GM18511 (cell line): ENCODE measurements around the gene UNC5C.

Experiments
- ATAC-seq: cut with Tn5 transposase; IDR thresholded peaks from one replicate; pipeline ENCODE4 v1.9.1; 2021; ENCODE audit warnings: mild to moderate bottlenecking, moderate library complexity; ENCODE audit not compliant: unreplicated experiment

UNC5C gene

GRCh38 chr4:95360256-95360903 is 188.4 kb downstream of the UNC5C start:
- no peak for ATAC-seq

GRCh38 chr4:95358421-95358820 is 190.4 kb downstream of the UNC5C start:
- no peak for ATAC-seq

- ATAC-seq = no peak
Observed at GRCh38 chr4:95355021-95355420, 193.8 kb downstream of the UNC5C start.

- no peak for ATAC-seq
Observed at GRCh38 chr4:95348418-95348817, 200.4 kb downstream of the UNC5C start.

GRCh38 chr4:95343235-95343634 is 205.5 kb downstream of the UNC5C start:
- no peak for ATAC-seq

- ATAC-seq = no peak
Observed at GRCh38 chr4:95340191-95340590, 208.6 kb downstream of the UNC5C start.

GRCh38 chr4:95325665-95326064 is 223.1 kb downstream of the UNC5C start:
- no peak for ATAC-seq

- no peak for ATAC-seq
Observed at GRCh38 chr4:95319169-95319568, 229.6 kb downstream of the UNC5C start.

GRCh38 chr4:95318483-95318882 is 230.3 kb downstream of the UNC5C start:
- no peak for ATAC-seq

GRCh38 chr4:95318044-95318443 is 230.7 kb downstream of the UNC5C start:
- no peak for ATAC-seq

GRCh38 chr4:95317085-95317793 is 231.5 kb downstream of the UNC5C start:
- ATAC-seq = no peak

- ATAC-seq = no peak
Observed at GRCh38 chr4:95314573-95314972, 234.2 kb downstream of the UNC5C start.

GRCh38 chr4:95304898-95305297 is 243.9 kb downstream of the UNC5C start:
- no peak for ATAC-seq

- ATAC-seq = no peak
Observed at GRCh38 chr4:95300304-95300703, 248.5 kb downstream of the UNC5C start.

- ATAC-seq = no peak
Observed at GRCh38 chr4:95296052-95296451, 252.7 kb downstream of the UNC5C start.

- no peak for ATAC-seq
Observed at GRCh38 chr4:95295157-95295556, 253.6 kb downstream of the UNC5C start.

- no peak for ATAC-seq
Observed at GRCh38 chr4:95294321-95294720, 254.5 kb downstream of the UNC5C start.

GRCh38 chr4:95293014-95293413 is 255.8 kb downstream of the UNC5C start:
- ATAC-seq = no peak

GRCh38 chr4:95290702-95291101 is 258.1 kb downstream of the UNC5C start:
- ATAC-seq = no peak

- ATAC-seq = peak; percentile 79
Observed at GRCh38 chr4:95289028-95289634, 259.6 kb downstream of the UNC5C start.

GRCh38 chr4:95288552-95288951 is 260.2 kb downstream of the UNC5C start:
- ATAC-seq = no peak

- ATAC-seq = no peak
Observed at GRCh38 chr4:95285797-95286196, 263.0 kb downstream of the UNC5C start.
